ENCODE data around the gene RALGPS2.

The RALGPS2 gene

GRCh38 chr1:178970184-178970583, 245.1 kb downstream of the RALGPS2 start:
- TF ChIP-seq CTCF (IDR thresholded peaks at IDR 0.05; ENCODE audit: insufficient read depth, low read depth, low read length, missing control alignments), result no peak
- H3K4me3 ChIP-seq (ENCODE audit: low read depth, low read length), result no peak overlapping the region

More at GRCh38 chr1:178970184-178970583, 245.1 kb downstream of the RALGPS2 start:
- no peak for DNase-seq (ENCODE audit: low read depth)
